Erythroblast (primary cell): Measurements from ENCODE around the gene PCBP3.

Experiments
- GATA1 ChIP-seq: IDR thresholded peaks from 2 replicates; pipeline ENCODE4 v1.6.1; 2011; ENCODE audit warnings: low read depth, mild to moderate bottlenecking, control low read depth, low read length, moderate library complexity
- POLR2A ChIP-seq: IDR thresholded peaks from 2 replicates; pipeline ENCODE4 v1.6.1; 2011; ENCODE audit warnings: mild to moderate bottlenecking, low read length

GRCh38 chr21:45972353-45972715 lies 328.8 kb downstream of the PCBP3 start:
- TF ChIP-seq POLR2A (no peak), GATA1 (no peak)
